Peyer's patch (tissue), 4 donors: ENCODE results near the gene PHC2.

Source experiments
- POLR2A ChIP-seq, 2 donors: fragments of 450-650 bp; IDR thresholded peaks; one replicate each; pipeline ENCODE4 v1.5.1; 2017; ENCODE audit warnings: antibody characterized with exemption in 2 of 2, mild to moderate bottlenecking in 2 of 2, moderate library complexity in 2 of 2
- TF ChIP-seq, protein P1 (sequence below), 6 experiments: fragments of 450-650 bp in 4 of 6; fragments of 200-600 bp in 2 of 6; sonication (generic) in 1 of 6; IDR thresholded peaks; one replicate each; pipeline ENCODE4 v1.5.1; 2017 to 2019; ENCODE audit warnings: antibody characterized with exemption in 6 of 6, mild to moderate bottlenecking in 3 of 6, moderate library complexity in 1 of 6

GRCh38 chr1:33276573-33277298 lies 154.2 kb downstream of the PHC2 start:
- TF ChIP-seq POLR2A (IDR thresholded peaks at IDR 0.05), result no peak
- TF ChIP-seq, protein P1, sequence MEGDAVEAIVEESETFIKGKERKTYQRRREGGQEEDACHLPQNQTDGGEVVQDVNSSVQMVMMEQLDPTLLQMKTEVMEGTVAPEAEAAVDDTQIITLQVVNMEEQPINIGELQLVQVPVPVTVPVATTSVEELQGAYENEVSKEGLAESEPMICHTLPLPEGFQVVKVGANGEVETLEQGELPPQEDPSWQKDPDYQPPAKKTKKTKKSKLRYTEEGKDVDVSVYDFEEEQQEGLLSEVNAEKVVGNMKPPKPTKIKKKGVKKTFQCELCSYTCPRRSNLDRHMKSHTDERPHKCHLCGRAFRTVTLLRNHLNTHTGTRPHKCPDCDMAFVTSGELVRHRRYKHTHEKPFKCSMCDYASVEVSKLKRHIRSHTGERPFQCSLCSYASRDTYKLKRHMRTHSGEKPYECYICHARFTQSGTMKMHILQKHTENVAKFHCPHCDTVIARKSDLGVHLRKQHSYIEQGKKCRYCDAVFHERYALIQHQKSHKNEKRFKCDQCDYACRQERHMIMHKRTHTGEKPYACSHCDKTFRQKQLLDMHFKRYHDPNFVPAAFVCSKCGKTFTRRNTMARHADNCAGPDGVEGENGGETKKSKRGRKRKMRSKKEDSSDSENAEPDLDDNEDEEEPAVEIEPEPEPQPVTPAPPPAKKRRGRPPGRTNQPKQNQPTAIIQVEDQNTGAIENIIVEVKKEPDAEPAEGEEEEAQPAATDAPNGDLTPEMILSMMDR (IDR thresholded peaks at IDR 0.05), result no peak
